Esophagus squamous epithelium (tissue), 5 donors: ENCODE data around the gene CSF1R. TPM values are rescaled to one million over a fixed set of nuclear protein-coding genes. Genes with fewer than 3 reads are reported as not detected.

Experiments used
- DNase-seq: peaks from one replicate; lab custom pipeline; 2025; lab: John Stamatoyannopoulos, UW
- H3K27ac ChIP-seq, 4 donors: fragments of 200-600 bp; sonication (generic); one replicate each; pipeline ENCODE4 v1.5.1; 2016 to 2019; ENCODE audit warnings: mild to moderate bottlenecking in 1 of 4
- H3K27me3 ChIP-seq, 4 donors: fragments of 200-600 bp; sonication (generic); 1 replicate in 3 of 4; 2 replicates in 1 of 4; pipeline versions ENCODE4 v1.5.1 to v1.6.0; 2017 to 2021; ENCODE audit warnings: antibody characterized with exemption in 1 of 4
- H3K36me3 ChIP-seq, 3 donors: fragments of 200-600 bp; sonication (generic); one replicate each; pipeline ENCODE4 v1.5.1; 2016 to 2019
- H3K4me1 ChIP-seq, 3 donors: fragments of 200-600 bp; sonication (generic); one replicate each; pipeline ENCODE4 v1.5.1; 2017 to 2019
- H3K4me3 ChIP-seq, 4 donors: fragments of 200-600 bp; sonication (generic); 1 replicate in 3 of 4; 2 replicates in 1 of 4; pipeline ENCODE4 v1.5.1; 2016 to 2019; ENCODE audit warnings: mild to moderate bottlenecking in 2 of 4, moderate library complexity in 1 of 4
- H3K9me3 ChIP-seq, 3 donors: fragments of 200-600 bp; sonication (generic); one replicate each; pipeline ENCODE4 v1.5.1; 2016 to 2019
- CTCF ChIP-seq, 6 experiments: fragments of 450-650 bp in 4 of 6; fragments of 200-600 bp in 2 of 6; sonication (generic) in 2 of 6; IDR thresholded peaks; one replicate each; pipeline ENCODE4 v1.5.1; 2016 to 2019; ENCODE audit warnings: antibody characterized with exemption in 6 of 6, mild to moderate bottlenecking in 4 of 6, moderate library complexity in 4 of 6
- POLR2A ChIP-seq, 4 donors: fragments of 450-650 bp; IDR thresholded peaks; one replicate each; pipeline ENCODE4 v1.6.1; 2017; ENCODE audit warnings: antibody characterized with exemption in 4 of 4, mild to moderate bottlenecking in 4 of 4, moderate library complexity in 3 of 4
- WGBS, 2 donors: methylation state at CpG; one replicate each; pipeline ENCODE4 v1.1.5; 2018; 5-methylcytosine and 5-hydroxymethylcytosine counted together
- intact Hi-C: fragments of 100-400 bp; cut with DNase I; formaldehyde crosslinking; loops from one replicate; pipeline ENCODE4 v1.15.0; 2022
- total RNA-seq, 4 donors: library from RNA; depleted of rRNA; stranded (reverse); fragments of >200 nt; gene quantifications; one replicate each; pipeline ENCODE4 v1.1.0, GENCODE V29; 2016
- donor health status: DM: yes; HTN: yes; CAD: no.

CSF1R gene
- total RNA-seq, 4 donors from 2014 or later, result 4.3 to 38.7 (median 15.1) TPM

GRCh38 chr5:150124111-150124557 is 37.8 kb upstream of the CSF1R start:
- no peak for DNase-seq
- no peak overlapping the region for H3K27ac ChIP-seq
- H3K36me3 ChIP-seq, result peaks cover 0 to 86% (median 0%) of the 10 kb centered on the region in 3 donors

DNA sequence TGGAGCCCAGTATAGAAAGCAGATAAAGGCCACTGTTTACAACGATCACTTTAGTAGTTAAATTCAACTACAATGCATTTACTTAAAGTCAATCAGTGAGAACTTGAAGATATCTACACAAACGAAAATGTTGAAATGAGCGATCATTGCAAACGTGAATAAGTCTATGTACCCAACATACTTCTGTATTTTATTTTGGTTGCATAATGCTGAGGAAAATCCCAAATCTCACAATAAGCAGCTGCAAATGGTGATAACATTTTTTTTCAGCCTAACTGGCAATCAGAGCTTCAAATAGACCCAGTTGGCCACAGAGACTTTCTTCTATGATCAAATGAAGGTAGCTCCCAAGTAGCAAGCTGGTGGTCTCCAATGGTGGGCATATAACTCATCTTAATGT is 37.2 kb upstream of the CSF1R start:
- H3K4me3 ChIP-seq, result no peak overlapping the region
- H3K4me1 ChIP-seq, result no peaks in the 10 kb centered on the region
- no peaks in the 10 kb centered on the region for H3K9me3 ChIP-seq
- peaks cover 0 to 86% (median 0%) of the 10 kb centered on the region in 3 donors for H3K36me3 ChIP-seq
- no peaks in the 10 kb centered on the region for H3K27me3 ChIP-seq
- no peak overlapping the region for H3K27ac ChIP-seq
- intact Hi-C loops, result no loop called here
- TF ChIP-seq CTCF (IDR thresholded peaks at IDR 0.05) (no peak), POLR2A (IDR thresholded peaks at IDR 0.05) (no peak)
- WGBS, 2 donors, result 57 to 67% methylated on average over 4 of the region's 4 CpGs
- DNase-seq, result no peak

More at GRCh38 chr5:150124111-150124557, 37.8 kb upstream of the CSF1R start:
- no peak overlapping the region for H3K4me3 ChIP-seq
- H3K4me1 ChIP-seq, result peaks cover 0 to under 1% (median 0%) of the 10 kb centered on the region in 3 donors
- no peaks in the 10 kb centered on the region for H3K27me3 ChIP-seq
- H3K9me3 ChIP-seq, result no peaks in the 10 kb centered on the region
- TF ChIP-seq CTCF (IDR thresholded peaks at IDR 0.05) (no peak), POLR2A (IDR thresholded peaks at IDR 0.05) (no peak)
- intact Hi-C loops, result no loop called here
- 63 to 100% methylated on average over 1 of the region's 11 CpGs for WGBS, 2 donors

DNA sequence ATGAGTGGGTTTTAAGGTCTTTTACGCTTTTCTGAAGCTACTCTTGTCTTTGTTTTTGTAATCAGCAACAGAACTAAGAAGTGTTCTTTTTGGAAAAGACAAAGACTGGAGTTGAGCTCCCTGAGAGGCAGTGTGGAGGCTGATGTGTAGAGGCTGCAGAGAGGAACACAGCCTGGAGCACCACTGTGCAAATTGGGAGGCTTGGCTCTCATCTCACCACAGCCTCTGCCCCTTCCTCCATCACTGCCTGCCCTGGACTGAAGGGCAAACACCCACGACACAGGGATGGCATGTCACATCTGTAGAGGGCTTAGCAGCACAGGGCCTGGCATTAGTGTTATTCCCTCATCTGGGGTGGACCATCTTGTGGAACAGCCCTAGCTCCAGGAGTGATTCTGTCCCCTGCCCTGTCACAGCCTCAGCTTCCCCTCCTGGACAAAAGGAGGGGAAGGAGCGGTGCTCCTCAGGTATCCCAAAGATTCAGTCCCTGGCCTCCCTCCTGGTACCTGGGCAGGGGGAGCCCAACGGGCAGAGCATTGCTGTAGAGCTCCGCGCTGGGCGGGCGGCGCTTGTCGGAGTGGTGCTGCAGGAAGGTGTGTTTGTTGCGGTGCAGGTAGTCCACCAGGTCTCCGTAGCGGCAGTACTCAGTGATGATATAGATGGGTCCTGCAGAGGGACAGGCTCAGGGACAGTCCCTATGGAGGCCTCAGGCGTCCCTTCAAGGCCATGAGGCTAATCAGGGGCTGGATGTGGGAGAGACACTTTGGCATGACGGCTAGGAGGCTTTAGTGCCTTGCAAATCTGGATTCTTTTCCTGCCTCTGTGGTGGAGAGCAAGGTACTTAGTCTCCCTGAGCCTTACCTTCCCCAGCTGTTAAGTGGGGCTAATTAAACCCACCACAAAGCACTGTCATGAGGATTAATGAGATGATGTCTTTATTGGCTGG is 36.5 kb upstream of the CSF1R start:
- intact Hi-C loops, result no loop called here
- H3K27me3 ChIP-seq, result no peaks in the 10 kb centered on the region
- peaks cover 0 to 88% (median 0%) of the 10 kb centered on the region in 3 donors for H3K36me3 ChIP-seq
- TF ChIP-seq POLR2A (IDR thresholded peaks at IDR 0.05) (no peak), CTCF (IDR thresholded peaks at IDR 0.05) (no peak)
- H3K4me1 ChIP-seq, result no peaks in the 10 kb centered on the region
- no peaks in the 10 kb centered on the region for H3K9me3 ChIP-seq
- H3K27ac ChIP-seq, result no peak overlapping the region
- no peak overlapping the region for H3K4me3 ChIP-seq
- DNase-seq, result no peak
- WGBS, 2 donors, result 81 to 89% methylated on average over 4 to 5 of the region's 15 CpGs

GRCh38 chr5:150122158-150122510 is 35.8 kb upstream of the CSF1R start:
- intact Hi-C loops, result no loop called here
- peak in 3 of 6 experiments; percentile 14 to 41 (median 20) for TF ChIP-seq CTCF (IDR thresholded peaks at IDR 0.05)
- no peak for TF ChIP-seq POLR2A (IDR thresholded peaks at IDR 0.05)
- 0 to 54% methylated on average over 1 to 5 of the region's 5 CpGs for WGBS, 2 donors
- Histone ChIP-seq H3K36me3 (peaks cover 0 to 90% (median 0%) of the 10 kb centered on the region in 3 donors), H3K27me3 (no peaks in the 10 kb centered on the region), H3K27ac (no peak overlapping the region), H3K4me3 (no peak overlapping the region), H3K9me3 (no peaks in the 10 kb centered on the region), H3K4me1 (no peaks in the 10 kb centered on the region)
- DNase-seq, result no peak
